WTC11 (cell line): ENCODE measurements around the gene SUPV3L1.

ENCODE experiments used
- ATF1 ChIP-seq: sonication (generic); formaldehyde crosslinking; IDR thresholded peaks from 2 replicates; pipeline ENCODE4 v1.8.1; 2023; ENCODE audit warnings: mild to moderate bottlenecking, moderate library complexity, missing genetic modification reagents
- CBFB ChIP-seq: sonication (generic); formaldehyde crosslinking; IDR thresholded peaks from 2 replicates; pipeline ENCODE4 v1.8.1; 2022; ENCODE audit warnings: mild to moderate bottlenecking, low read depth, missing genetic modification reagents
- CREB1 ChIP-seq: sonication (generic); formaldehyde crosslinking; IDR thresholded peaks from 2 replicates; pipeline ENCODE4 v1.8.0; 2023; ENCODE audit warnings: mild to moderate bottlenecking, missing genetic modification reagents
- CTCF ChIP-seq: fragments of 200-600 bp; IDR thresholded peaks from 2 replicates; pipeline ENCODE4 v1.8.0; 2022; ENCODE audit warnings: antibody characterized with exemption
- ESRRA ChIP-seq: sonication (generic); formaldehyde crosslinking; IDR thresholded peaks from 2 replicates; pipeline ENCODE4 v1.8.1; 2022; ENCODE audit warnings: mild to moderate bottlenecking, missing genetic modification reagents, borderline replicate concordance
- IRF2 ChIP-seq: sonication (generic); formaldehyde crosslinking; IDR thresholded peaks from 2 replicates; pipeline ENCODE4 v1.8.0; 2022; ENCODE audit warnings: low read depth, missing genetic modification reagents, borderline replicate concordance
- SMAD3 ChIP-seq: sonication (generic); formaldehyde crosslinking; IDR thresholded peaks from 2 replicates; pipeline ENCODE4 v1.8.0; 2022; ENCODE audit warnings: missing genetic modification reagents, mild to moderate bottlenecking, borderline replicate concordance
- ZNF317 ChIP-seq: sonication (generic); formaldehyde crosslinking; IDR thresholded peaks from 2 replicates; pipeline ENCODE4 v1.8.1; 2023; ENCODE audit warnings: low read depth, mild to moderate bottlenecking, moderate library complexity, missing genetic modification reagents, borderline replicate concordance
- ZNF423 ChIP-seq: fragments of 250-450 bp; sonication (Bioruptor Pico); IDR thresholded peaks from 2 replicates; pipeline ENCODE4 v2.1.2; 2022; ENCODE audit warnings: mild to moderate bottlenecking, moderate library complexity
- TF ChIP-seq, protein P1 (sequence below): sonication (generic); formaldehyde crosslinking; IDR thresholded peaks from 2 replicates; pipeline ENCODE4 v1.8.1; 2022; ENCODE audit warnings: low read depth, missing genetic modification reagents, borderline replicate concordance

GRCh38 chr10:69160809-69161241, 19.2 kb upstream of the SUPV3L1 start:
- TF ChIP-seq ESRRA (CRISPR knock-in tag) (no peak), CTCF (no peak), CBFB (CRISPR knock-in tag) (no peak), ATF1 (no peak), ZNF423 (CRISPR knock-in tag) (no peak), IRF2 (CRISPR knock-in tag) (no peak), ZNF317 (CRISPR knock-in tag) (no peak), SMAD3 (CRISPR knock-in tag) (no peak), CREB1 (CRISPR knock-in tag) (no peak)
- TF ChIP-seq, protein P1, sequence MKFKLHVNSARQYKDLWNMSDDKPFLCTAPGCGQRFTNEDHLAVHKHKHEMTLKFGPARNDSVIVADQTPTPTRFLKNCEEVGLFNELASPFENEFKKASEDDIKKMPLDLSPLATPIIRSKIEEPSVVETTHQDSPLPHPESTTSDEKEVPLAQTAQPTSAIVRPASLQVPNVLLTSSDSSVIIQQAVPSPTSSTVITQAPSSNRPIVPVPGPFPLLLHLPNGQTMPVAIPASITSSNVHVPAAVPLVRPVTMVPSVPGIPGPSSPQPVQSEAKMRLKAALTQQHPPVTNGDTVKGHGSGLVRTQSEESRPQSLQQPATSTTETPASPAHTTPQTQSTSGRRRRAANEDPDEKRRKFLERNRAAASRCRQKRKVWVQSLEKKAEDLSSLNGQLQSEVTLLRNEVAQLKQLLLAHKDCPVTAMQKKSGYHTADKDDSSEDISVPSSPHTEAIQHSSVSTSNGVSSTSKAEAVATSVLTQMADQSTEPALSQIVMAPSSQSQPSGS (CRISPR knock-in tag), result no peak
